ENCODE measurements around the gene INSC. TPM values are rescaled to one million over a fixed set of nuclear protein-coding genes. Genes with fewer than 3 reads are reported as not detected.

INSC gene
- total and polyA plus RNA-seq, 2 of the 8 experiments (the other 6 are each of a cell fraction or from before 2014, with no cell fraction given): 0.58 to 0.59 TPM

- no peak overlapping the region for H3K56ac ChIP-seq (replicated peaks; ENCODE audit: insufficient read length, low read depth, low read length)
- no peak overlapping the region for H2BK120ac ChIP-seq (replicated peaks; ENCODE audit: low read depth, low read length)
- H2AFZ ChIP-seq (ENCODE audit: low read length): no peak overlapping the region
- no peaks in the 10 kb centered on the region for H3K79me1 ChIP-seq (ENCODE audit: low read depth, low read length)
- CTCF ChIA-PET (ENCODE audit: partially characterized antibody): interaction anchor here (4.1 kb wide), 1 partner anchor 7 kb away, joined by 30 read pairs; no protein-coding TSS in a partner anchor
- DNase-seq (ENCODE audit: low read depth in 1 of 2, low spot score in 2 of 2): no peak
- no peaks in the 10 kb centered on the region for H4K20me1 ChIP-seq (replicated peaks in 1 of 2; ENCODE audit: control insufficient read depth in 1 of 2, insufficient read depth in 2 of 2, low read length in 2 of 2)
- no peaks in the 10 kb centered on the region for H3K23me2 ChIP-seq (ENCODE audit: low read depth, low read length)
- no peak overlapping the region for H3K4ac ChIP-seq (replicated peaks; ENCODE audit: insufficient read length, low read depth, low read length)
- H3K4me3 ChIP-seq (ENCODE audit: extremely low read depth in 1 of 4, insufficient read depth in 2 of 4, low read depth in 3 of 4, low read length in 4 of 4): no peak overlapping the region
- H3K27me3 ChIP-seq (replicated peaks in 1 of 4; ENCODE audit: control insufficient read depth in 3 of 4, extremely low read depth in 1 of 4, insufficient read depth in 3 of 4, low read length in 3 of 4): peaks cover 0 to 1% (median 0%) of the 10 kb centered on the region in 4 experiments; a peak in 1 of 7 replicates
- FAIRE-seq: no peak
- no peaks in the 10 kb centered on the region for H3K4me1 ChIP-seq (replicated peaks in 1 of 4; ENCODE audit: control insufficient read depth in 3 of 4, insufficient read depth in 4 of 4, low read length in 3 of 4)
- POLR2A ChIA-PET (ENCODE audit: partially characterized antibody): no interaction called here
- H3K27ac ChIP-seq (ENCODE audit: low read depth, low read length): no peak overlapping the region
- no peak overlapping the region for H4K91ac ChIP-seq (replicated peaks; ENCODE audit: insufficient read length, low read length)
- no peaks in the 10 kb centered on the region for H3K9me3 ChIP-seq (ENCODE audit: insufficient read depth in 2 of 2, low read depth in 1 of 2, low read length in 1 of 2)
- no peak overlapping the region for H2AK5ac ChIP-seq (ENCODE audit: low read depth, low read length)
- H3K18ac ChIP-seq (ENCODE audit: extremely low read depth, low read length): no peak overlapping the region
- H3K23ac ChIP-seq (ENCODE audit: insufficient read length): no peak overlapping the region
- no peaks in the 10 kb centered on the region for H3K36me3 ChIP-seq (ENCODE audit: control insufficient read depth in 2 of 4, insufficient read depth in 4 of 4, low read length in 3 of 4)
- H2BK20ac ChIP-seq (ENCODE audit: low read length): no peak overlapping the region
- TF ChIP-seq ZNF274 (IDR thresholded peaks at IDR 0.05; ENCODE audit: borderline replicate concordance, extremely low read depth, low read length) (no peak), PHF8 (conservative IDR thresholded peaks at IDR 0.05; ENCODE audit: low read depth, low read length) (no peak), SIX5 (IDR thresholded peaks at IDR 0.05; ENCODE audit: low read depth, low read length) (no peak), SP1 (IDR thresholded peaks at IDR 0.05; ENCODE audit: low read depth, low read length) (no peak), EP300 (IDR thresholded peaks at IDR 0.05; ENCODE audit: borderline replicate concordance in 1 of 2, low read depth in 2 of 2, low read length in 2 of 2) (no peak), SUZ12 (IDR thresholded peaks at IDR 0.05; ENCODE audit: low read length) (no peak)
- no peak overlapping the region for H3K14ac ChIP-seq (ENCODE audit: insufficient read length)
- H2BK12ac ChIP-seq (ENCODE audit: low read depth, low read length): no peak overlapping the region
- no peak overlapping the region for H2BK15ac ChIP-seq (ENCODE audit: low read length)
- no peak overlapping the region for H3K4me2 ChIP-seq (ENCODE audit: insufficient read depth in 1 of 2, low read depth in 2 of 2, low read length in 2 of 2)
- H3K79me2 ChIP-seq (ENCODE audit: control insufficient read depth in 1 of 2, insufficient read depth in 2 of 2, low read length in 2 of 2): no peaks in the 10 kb centered on the region
- 87% methylated on average over 1 of the region's 1 CpG; no CpG with 5 or more reads in 1 of the 2 experiments for WGBS, 2 experiments (ENCODE audit: extremely low coverage in 1 of 2, insufficient coverage in 1 of 2, insufficient read length in 1 of 2, insufficient replicate concordance in 2 of 2, low coverage in 1 of 2, low lambda C conversion rate in 2 of 2, missing lambda C conversion rate in 1 of 2)
- H3K9ac ChIP-seq (replicated peaks in 1 of 4; ENCODE audit: extremely low read depth in 1 of 4, low read depth in 3 of 4, low read length in 3 of 4): no peak overlapping the region; a peak in 1 of 7 replicates
- no peak overlapping the region for H4K5ac ChIP-seq (ENCODE audit: insufficient read length, low read depth, low read length)
- H2BK5ac ChIP-seq (ENCODE audit: low read depth, low read length): no peak overlapping the region
- H4K8ac ChIP-seq (ENCODE audit: extremely low read depth, insufficient read depth, low read length): no peak overlapping the region
These were observed 108.6 kb downstream of the INSC start for GRCh38 chr11:15223318-15223717.
